SK-N-SH (cell line): Measurements from ENCODE around the gene RIPPLY3. TPM values are rescaled to one million over a fixed set of nuclear protein-coding genes. Genes with fewer than 3 reads are reported as not detected.

Experiments
- CTCF ChIA-PET: fragments of 300-600, 350-600 bp; formaldehyde crosslinking; extraction: SDS; loops from one replicate; lab custom pipeline; 2021; lab: Yijun Ruan, JAX
- POLR2A ChIA-PET: fragments of 350-600 bp; sonication (Branson Sonifier 250); formaldehyde crosslinking; extraction: SDS; loops from one replicate; lab custom pipeline; 2020; ENCODE audit warnings: antibody characterized with exemption, inconsistent platforms; lab: Yijun Ruan, JAX
- DNase-seq: peaks from one replicate; pipeline ENCODE4 v3.0.0; 2012
- H2AFZ ChIP-seq: fragments of 200-600 bp; sonication (generic); 2 replicates; pipeline ENCODE4 v1.8.1; 2016; ENCODE audit warnings: antibody characterized with exemption, mild to moderate bottlenecking, low read depth
- H3F3A ChIP-seq: fragments of 200-600 bp; sonication (generic); replicated peaks from 2 replicates; pipeline ENCODE3; 2016; ENCODE audit warnings: antibody characterized with exemption, mild to moderate bottlenecking; ENCODE audit not compliant: insufficient read depth
- H3K27ac ChIP-seq, 2 experiments: fragments of 200-500 bp in 1 of 2; fragments of 200-600 bp in 1 of 2; sonication (Bioruptor generic) in 1 of 2; sonication (generic), shearing (Covaris generic) in 1 of 2; 2 replicates each; pipeline versions ENCODE4 v1.5.1 to v1.6.1; 2014 to 2016; ENCODE audit warnings: low read depth in 2 of 2, inconsistent platforms in 1 of 2, low read length in 1 of 2, mild to moderate bottlenecking in 1 of 2, mixed read lengths in 1 of 2
- H3K27me3 ChIP-seq: fragments of 200-600 bp; sonication (generic), shearing (Covaris generic); 2 replicates; pipeline ENCODE4 v1.6.1; 2016; ENCODE audit warnings: mixed run types; ENCODE audit not compliant: insufficient read depth
- H3K36me3 ChIP-seq, 2 experiments: fragments of 200-500 bp in 1 of 2; fragments of 200-600 bp in 1 of 2; sonication (Bioruptor generic) in 1 of 2; sonication (generic) in 1 of 2; replicated peaks in 1 of 2; 2 replicates each; pipeline versions ENCODE3 to v1.5.1; 2014 to 2016; ENCODE audit warnings: low read length in 1 of 2, mild to moderate bottlenecking in 1 of 2; ENCODE audit not compliant: insufficient read depth in 2 of 2, control insufficient read depth in 1 of 2
- H3K4me1 ChIP-seq, 2 experiments: fragments of 200-500 bp in 1 of 2; fragments of 200-600 bp in 1 of 2; sonication (Bioruptor generic) in 1 of 2; sonication (generic), shearing (Covaris generic) in 1 of 2; 2 replicates each; pipeline versions ENCODE4 v1.5.1 to v1.6.1; 2014 to 2016; ENCODE audit warnings: low read depth in 1 of 2, low read length in 1 of 2, mixed run types in 1 of 2; ENCODE audit not compliant: insufficient read depth in 2 of 2, control insufficient read depth in 1 of 2
- H3K4me2 ChIP-seq: fragments of 200-600 bp; sonication (generic), shearing (Covaris generic); 2 replicates; pipeline ENCODE4 v1.6.1; 2017; ENCODE audit warnings: mixed run types
- H3K4me3 ChIP-seq, 2 experiments: fragments of 200-500 bp in 1 of 2; fragments of 200-600 bp in 1 of 2; sonication (Bioruptor generic) in 1 of 2; sonication (generic), shearing (Covaris generic) in 1 of 2; 2 replicates each; pipeline versions ENCODE4 v1.5.1 to v1.8.1; 2014 to 2016; ENCODE audit warnings: low read depth in 2 of 2, inconsistent platforms in 1 of 2, low read length in 1 of 2, mild to moderate bottlenecking in 1 of 2, mixed read lengths in 1 of 2, moderate library complexity in 1 of 2
- H3K79me2 ChIP-seq: fragments of 200-600 bp; sonication (generic); 2 replicates; pipeline ENCODE4 v1.8.1; 2017; ENCODE audit warnings: mild to moderate bottlenecking; ENCODE audit not compliant: insufficient read depth
- H3K9ac ChIP-seq: fragments of 200-600 bp; sonication (generic); 2 replicates; pipeline ENCODE4 v1.6.1; 2017; ENCODE audit warnings: mixed run types
- H3K9me2 ChIP-seq: fragments of 200-600 bp; sonication (generic); 2 replicates; pipeline ENCODE4 v1.6.1; 2017; ENCODE audit warnings: mixed run types
- H3K9me3 ChIP-seq: fragments of 200-600 bp; sonication (generic); 2 replicates; pipeline ENCODE4 v1.6.1; 2017; ENCODE audit warnings: mixed run types, mild to moderate bottlenecking, moderate library complexity
- H4K20me1 ChIP-seq: fragments of 200-600 bp; sonication (generic); 2 replicates; pipeline ENCODE4 v1.6.1; 2017; ENCODE audit warnings: mild to moderate bottlenecking, mixed run types; ENCODE audit not compliant: insufficient read depth
- CHD2 ChIP-seq: fragments of 150-350 bp; IDR thresholded peaks from 2 replicates; pipeline ENCODE4 v1.6.1; 2018; ENCODE audit warnings: low read length; ENCODE audit not compliant: partially characterized antibody
- FOXM1 ChIP-seq: IDR thresholded peaks from 2 replicates; pipeline ENCODE4 v1.4.0; 2012; ENCODE audit warnings: low read depth, mild to moderate bottlenecking
- JUND ChIP-seq: IDR thresholded peaks from 2 replicates; pipeline ENCODE4 v1.4.0; 2012
- MAX ChIP-seq: IDR thresholded peaks from 2 replicates; pipeline ENCODE4 v1.4.0; 2012; ENCODE audit warnings: low read depth
- MEF2A ChIP-seq: IDR thresholded peaks from 2 replicates; pipeline ENCODE4 v1.4.0; 2012; ENCODE audit warnings: low read depth, borderline replicate concordance
- SMC3 ChIP-seq: IDR thresholded peaks from 2 replicates; pipeline ENCODE4 v1.6.1; 2012; ENCODE audit warnings: low read depth, low read length, improper control_type of control experiment
- TCF12 ChIP-seq: IDR thresholded peaks from 2 replicates; pipeline ENCODE4 v1.4.0; 2012
- TEAD4 ChIP-seq: IDR thresholded peaks from 2 replicates; pipeline ENCODE4 v1.4.0; 2012; ENCODE audit warnings: mild to moderate bottlenecking, borderline replicate concordance; ENCODE audit not compliant: insufficient read depth
- USF1 ChIP-seq: IDR thresholded peaks from 2 replicates; pipeline ENCODE4 v1.4.0; 2012; ENCODE audit warnings: low read depth, borderline replicate concordance
- USF2 ChIP-seq: fragments of 150-350 bp; IDR thresholded peaks from 2 replicates; pipeline ENCODE4 v1.6.1; 2017; ENCODE audit warnings: antibody characterized with exemption, low read length, low read depth, borderline replicate concordance
- ZBTB33 ChIP-seq: IDR thresholded peaks from 2 replicates; pipeline ENCODE4 v1.4.0; 2012; ENCODE audit warnings: low read depth, borderline replicate concordance
- WGBS: methylation state at CpG from one replicate; pipeline ENCODE4 v1.1.6; 2017; ENCODE audit warnings: low lambda C conversion rate; 5-methylcytosine and 5-hydroxymethylcytosine counted together
- polyA plus RNA-seq, 3 experiments: library from polyadenylated mRNA; depleted of rRNA; stranded (reverse); fragments of >200 nt; gene quantifications; 2 replicates each; pipeline ENCODE4 v1.2.3, GENCODE V29; 2012

The RIPPLY3 gene
- polyA plus RNA-seq, 1 of the 3 experiments (the other 2 are of a cell fraction), result 0.03 TPM

- no peaks in the 10 kb centered on the region for H3K9me3 ChIP-seq
- POLR2A ChIA-PET, result no interaction called here
- H3K9me2 ChIP-seq, result no peaks in the 10 kb centered on the region
- 88% methylated on average over 3 of the region's 3 CpGs for WGBS
- no peaks in the 10 kb centered on the region for H3F3A ChIP-seq
- H3K4me2 ChIP-seq, result no peak overlapping the region
- no peak overlapping the region for H3K27ac ChIP-seq
- TF ChIP-seq FOXM1, result no peak
- no peak for TF ChIP-seq JUND
- no peak for TF ChIP-seq USF2
- no peaks in the 10 kb centered on the region; a peak in 1 of 4 replicates for H3K4me1 ChIP-seq
- no peaks in the 10 kb centered on the region for H4K20me1 ChIP-seq
- H3K36me3 ChIP-seq, result no peaks in the 10 kb centered on the region
- no peak overlapping the region for H3K4me3 ChIP-seq
- H2AFZ ChIP-seq, result no peak overlapping the region
- CTCF ChIA-PET, result no interaction called here
- no peaks in the 10 kb centered on the region for H3K27me3 ChIP-seq
- H3K9ac ChIP-seq, result no peak overlapping the region
- no peaks in the 10 kb centered on the region for H3K79me2 ChIP-seq
- no peak for DNase-seq
These were observed 38.1 kb downstream of the RIPPLY3 start for GRCh38 chr21:37044643-37045042.

- Histone ChIP-seq H3K27me3 (no peaks in the 10 kb centered on the region), H3K9me2 (no peaks in the 10 kb centered on the region), H3K79me2 (no peaks in the 10 kb centered on the region), H3K9ac (no peak overlapping the region), H3K36me3 (no peaks in the 10 kb centered on the region), H3K4me2 (no peak overlapping the region), H2AFZ (no peak overlapping the region), H3K4me3 (no peak overlapping the region), H4K20me1 (no peaks in the 10 kb centered on the region), H3F3A (no peaks in the 10 kb centered on the region), H3K27ac (no peak overlapping the region)
- CTCF ChIA-PET, result interaction anchor here (0.6 kb wide), 1 partner anchor 10 kb away, joined by 3 read pairs; no protein-coding TSS in a partner anchor
- 76% methylated on average over 6 of the region's 6 CpGs for WGBS
- no peak for DNase-seq
- POLR2A ChIA-PET, result no interaction called here
- TF ChIP-seq SMC3, result no peak
- TF ChIP-seq ZBTB33, result no peak
- TF ChIP-seq USF1, result no peak
- no peak for TF ChIP-seq USF2
- TF ChIP-seq MAX, result no peak
- TF ChIP-seq TCF12, result no peak
- no peak for TF ChIP-seq TEAD4
- no peak for TF ChIP-seq MEF2A
- TF ChIP-seq JUND, result no peak
- TF ChIP-seq CHD2, result no peak
- TF ChIP-seq, all 33 proteins: peak for 0
- no peaks in the 10 kb centered on the region for H3K9me3 ChIP-seq
- H3K4me1 ChIP-seq, result no peaks in the 10 kb centered on the region; a peak in 1 of 4 replicates
These were observed 38.6 kb downstream of the RIPPLY3 start for GRCh38 chr21:37045149-37045548.
